Urothelium cell line (cell line): ENCODE results near the gene ELF4.
A peak's percentile ranks its signal among the peaks of the same experiment; 100 is the strongest.

ENCODE experiments used
- DNase-seq: peaks from one replicate; pipeline ENCODE4 v3.0.0; 2011; ENCODE audit warnings: low spot score, mixed read lengths
- FAIRE-seq: peaks from 2 replicates; lab custom pipeline; 2011; peaks lifted over from hg19 to GRCh38; lab: Jason Lieb, UNC

Gene ELF4

DNA sequence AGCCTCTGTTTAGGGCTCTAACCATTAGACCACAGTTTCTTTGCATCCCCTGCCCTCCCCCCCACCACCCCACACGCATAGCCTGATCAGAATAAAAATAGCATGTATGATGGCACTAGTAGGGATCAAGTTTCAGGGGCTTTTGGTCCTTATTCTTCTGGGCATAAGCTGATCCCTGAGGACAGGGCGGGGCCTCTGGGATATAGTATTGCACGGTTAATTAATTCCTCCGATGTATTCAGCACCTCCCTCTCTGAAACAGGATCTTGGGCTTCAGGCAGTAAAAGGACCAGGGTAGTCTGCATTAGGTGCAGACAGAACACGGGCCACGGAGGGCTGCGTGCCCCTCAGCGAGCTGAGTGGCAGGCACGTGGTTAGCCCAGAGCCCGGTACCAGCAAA lies 57.1 kb downstream of the ELF4 start:
- DNase-seq (no peak), FAIRE-seq (no peak)

DNA sequence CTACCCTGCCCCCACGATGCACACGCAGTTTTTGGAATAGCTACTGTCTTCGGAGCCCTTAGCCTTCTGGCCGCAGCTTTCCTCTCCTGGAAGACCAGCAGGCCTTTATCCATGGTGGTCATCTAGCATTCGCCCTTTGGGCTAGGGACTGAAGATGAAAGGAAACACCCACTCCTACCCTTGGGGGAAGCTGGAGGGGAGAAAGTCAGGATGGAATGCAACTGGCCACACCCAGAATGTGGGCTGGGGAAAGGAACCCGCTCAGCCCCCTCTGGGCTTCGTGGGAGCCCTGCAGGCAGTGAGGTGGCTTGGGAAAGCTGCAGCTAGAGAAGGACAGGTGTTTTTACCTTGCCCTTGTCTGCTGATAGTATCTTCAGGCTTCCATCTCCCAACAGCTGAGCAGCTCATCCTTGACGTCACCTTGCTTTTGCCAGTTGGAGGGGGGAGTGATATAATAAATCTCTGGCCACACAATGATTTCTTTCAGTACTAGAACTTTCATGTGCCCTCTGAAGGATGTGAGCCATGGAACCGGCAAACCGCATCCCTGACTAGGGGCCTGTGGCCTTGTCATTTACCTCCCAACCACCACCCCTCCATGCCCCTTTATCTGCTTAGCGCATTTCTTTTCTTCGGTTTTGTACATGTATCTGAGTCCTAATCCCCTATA lies 59.0 kb downstream of the ELF4 start:
- DNase-seq: no peak
- no peak for FAIRE-seq

DNA sequence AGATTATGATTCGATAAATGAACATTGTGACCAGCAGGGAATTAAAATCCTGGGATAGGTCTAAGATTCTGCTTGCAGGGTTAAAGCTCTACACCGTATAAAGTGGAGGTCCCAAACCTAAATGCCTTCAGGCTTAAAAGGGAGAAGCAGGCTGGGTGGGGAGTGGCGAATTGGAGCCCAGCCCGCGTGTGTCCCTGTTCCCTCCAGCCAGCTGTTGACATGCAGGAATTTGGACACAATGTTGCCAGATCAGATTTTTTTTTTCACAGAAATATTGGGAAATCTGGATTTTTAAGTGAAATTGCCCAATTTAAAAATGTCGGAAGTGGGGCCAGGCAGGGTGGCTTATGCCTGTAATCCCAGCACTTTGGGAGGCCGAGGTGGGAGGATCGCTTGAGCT lies 60.5 kb downstream of the ELF4 start:
- FAIRE-seq (no peak), DNase-seq (no peak)

DNA sequence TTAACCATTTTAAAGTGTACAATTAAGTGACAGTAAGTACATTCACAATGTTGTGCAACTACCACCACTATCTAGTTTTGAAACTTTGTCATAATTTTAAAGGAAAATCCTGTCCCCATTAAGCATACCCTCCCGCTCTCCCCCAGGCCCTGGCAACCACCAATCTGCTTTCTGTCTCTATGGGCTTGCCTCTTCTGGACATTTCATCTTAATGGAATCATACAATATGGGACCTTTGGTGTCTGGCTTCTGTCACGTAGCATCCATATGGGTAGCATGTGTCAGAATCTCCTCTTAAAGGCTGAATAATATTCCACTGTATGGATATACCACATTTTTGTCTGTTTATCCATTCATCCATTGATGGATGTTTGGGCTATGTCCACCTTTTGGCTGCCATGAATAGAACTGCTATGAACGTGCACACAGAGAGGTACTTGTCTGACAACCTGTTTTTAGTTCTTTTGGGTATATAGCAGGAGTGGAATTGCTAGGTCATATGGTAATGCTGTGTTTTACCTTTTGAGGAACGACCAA lies 61.5 kb downstream of the ELF4 start:
- DNase-seq: no peak
- FAIRE-seq: no peak

DNA sequence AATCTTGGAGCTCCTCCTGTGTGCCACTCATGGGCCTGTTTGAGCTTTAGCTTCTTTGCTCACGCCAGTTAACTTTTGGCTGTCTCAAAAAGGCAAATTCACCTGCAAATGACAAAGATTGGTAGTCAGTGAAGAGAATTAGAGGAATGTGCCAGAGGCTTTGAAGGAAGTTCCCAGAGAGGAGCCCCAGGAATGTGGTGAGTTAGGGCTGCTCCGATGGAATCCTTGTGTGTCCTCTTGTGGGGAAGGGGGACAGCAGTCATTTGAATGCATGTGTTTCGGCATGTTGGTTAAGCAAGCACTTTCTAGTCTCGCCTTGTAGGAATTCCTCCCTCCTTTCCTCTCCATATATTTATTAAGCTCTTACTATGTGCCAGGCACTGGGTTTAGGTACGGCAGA lies 62.9 kb downstream of the ELF4 start:
- FAIRE-seq (no peak), DNase-seq (no peak)

DNA sequence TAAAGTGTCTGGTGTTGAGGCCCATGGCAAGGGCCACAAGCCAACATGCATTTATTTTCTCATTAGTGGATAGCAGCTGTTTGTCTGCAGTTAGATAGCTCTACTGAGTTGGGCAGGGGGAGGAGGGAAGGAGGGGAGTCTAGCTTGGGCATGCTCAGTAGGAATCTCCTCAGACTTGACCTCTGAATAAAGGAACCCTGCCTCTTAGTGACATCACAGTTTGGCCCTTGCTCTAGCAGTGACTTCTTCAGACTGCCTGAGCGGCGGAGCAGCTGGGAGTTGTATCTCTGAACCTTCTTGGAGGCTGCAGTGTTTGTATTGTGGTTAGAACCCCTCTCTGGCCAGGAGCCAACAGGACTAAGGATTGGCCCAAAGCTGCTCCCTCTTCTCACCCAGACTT lies 70.5 kb downstream of the ELF4 start:
- FAIRE-seq: no peak

DNA sequence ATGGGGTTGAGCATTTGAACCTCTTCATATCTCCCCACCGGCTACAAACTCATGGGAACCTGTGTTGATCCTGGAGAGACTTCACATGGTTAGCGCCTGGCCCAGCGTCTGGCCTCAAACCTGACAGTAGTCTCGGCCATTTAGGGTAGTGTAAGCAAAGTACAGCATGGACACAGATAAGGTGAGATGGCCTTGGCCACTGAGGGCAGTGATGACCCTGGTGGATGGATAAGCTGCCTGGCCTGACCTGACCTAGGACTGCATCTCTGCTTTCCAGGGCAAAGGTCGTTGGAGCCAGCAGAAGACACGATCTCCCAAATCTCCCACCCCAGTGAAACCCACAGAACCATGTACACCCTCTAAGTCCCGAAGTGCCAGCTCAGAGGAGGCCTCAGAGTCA lies 76.1 kb downstream of the ELF4 start:
- FAIRE-seq (no peak), DNase-seq (no peak)

More for the DNA sequence above, 70.5 kb downstream of the ELF4 start:
- DNase-seq: no peak

DNA sequence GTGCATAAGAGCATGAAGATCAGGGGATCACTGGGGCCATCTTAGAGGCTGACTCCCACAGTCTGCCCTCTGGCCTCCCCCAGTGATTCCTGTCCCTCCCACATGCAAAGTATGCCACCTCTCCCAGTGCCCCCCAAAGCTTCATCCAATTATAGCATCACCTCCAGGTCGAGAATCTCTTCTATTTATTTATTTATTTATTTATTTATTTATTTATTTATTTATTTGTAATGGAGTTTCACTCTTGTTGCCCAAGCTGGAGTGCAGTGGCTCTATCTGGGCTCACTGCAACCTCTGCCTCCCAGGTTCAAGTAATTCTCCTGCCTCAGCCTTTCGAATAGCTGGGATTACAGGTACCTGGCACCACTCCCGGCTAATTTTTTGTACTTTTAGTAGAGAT lies 77.7 kb downstream of the ELF4 start:
- DNase-seq (no peak), FAIRE-seq (no peak)

DNA sequence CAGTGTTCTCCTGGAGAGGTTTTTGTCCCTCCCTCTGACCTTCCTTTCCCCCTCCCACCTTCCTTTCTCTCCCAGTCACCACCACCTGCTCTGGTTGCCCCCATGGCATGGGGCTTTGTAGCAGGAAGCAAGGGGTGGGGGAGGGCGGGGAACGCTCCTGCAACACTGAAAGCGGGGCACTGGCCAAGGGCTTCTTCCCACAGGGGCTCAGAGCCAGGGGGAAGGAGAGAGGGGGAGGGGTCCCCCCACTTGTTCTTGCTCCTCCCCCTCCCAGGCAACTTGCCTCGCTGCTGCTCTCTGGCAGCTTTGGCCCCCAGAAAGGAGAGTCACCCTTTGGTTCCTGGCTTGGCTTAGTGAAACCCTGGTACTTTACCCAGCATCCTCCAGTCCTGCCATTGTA lies 79.5 kb downstream of the ELF4 start:
- FAIRE-seq (no peak), DNase-seq (no peak)

DNA sequence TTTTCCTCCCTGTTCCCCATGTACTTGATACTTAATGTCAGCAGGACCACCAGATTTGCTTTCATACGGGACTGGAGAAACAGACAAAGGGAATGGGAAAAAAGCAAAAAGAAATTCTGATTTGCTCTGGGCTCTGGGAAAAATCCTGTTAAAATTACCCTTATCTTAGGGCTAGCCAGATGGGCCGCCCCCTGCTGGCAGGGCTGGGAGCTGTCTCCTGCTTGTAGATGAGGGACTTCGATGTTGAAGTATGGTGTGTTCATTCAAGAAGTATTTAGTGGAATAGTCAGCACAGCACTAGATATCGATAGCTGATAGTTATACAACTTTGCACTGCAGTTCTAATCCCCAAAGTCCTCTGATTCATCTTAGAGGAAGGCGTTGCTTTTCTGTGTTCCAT lies 82.1 kb downstream of the ELF4 start:
- DNase-seq (peak; percentile 11), FAIRE-seq (no peak)

DNA sequence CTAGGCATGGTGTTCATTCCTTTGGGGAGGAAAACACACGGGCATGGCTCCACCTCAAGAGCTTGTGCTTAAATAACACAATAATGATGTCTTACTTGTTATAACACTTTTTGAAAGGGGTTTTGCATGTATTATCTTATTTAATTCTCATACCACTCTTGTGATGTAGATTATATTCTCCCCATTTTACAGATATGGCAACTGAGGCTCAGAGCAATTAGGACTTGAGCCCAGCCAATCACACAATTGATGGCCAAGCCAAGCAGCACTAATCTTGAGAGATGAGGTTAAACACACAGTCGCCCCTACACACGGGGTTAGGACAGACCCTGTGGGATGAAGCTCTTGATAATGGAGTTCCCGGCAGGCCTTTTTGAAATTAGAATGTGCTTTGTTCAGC lies 82.7 kb downstream of the ELF4 start:
- DNase-seq (no peak), FAIRE-seq (no peak)

DNA sequence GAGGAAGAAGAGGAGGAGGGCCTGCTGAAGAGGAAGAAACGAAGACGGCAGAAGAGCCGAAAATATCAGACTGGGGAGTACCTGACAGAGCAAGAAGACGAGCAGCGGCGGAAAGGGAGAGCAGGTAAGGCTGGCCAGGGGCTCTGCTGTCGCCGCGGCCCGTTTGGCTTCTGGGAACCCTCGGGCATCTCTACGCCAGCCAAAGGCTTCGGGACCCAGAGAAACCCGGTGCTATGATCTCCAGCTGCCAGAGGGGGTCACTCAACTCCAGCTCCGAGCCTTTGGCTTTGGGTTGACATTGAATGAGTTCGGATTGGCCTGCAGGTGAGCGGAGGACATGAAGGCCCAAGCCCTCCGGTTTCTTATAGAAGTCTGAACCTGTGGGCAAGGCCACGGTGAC lies 85.0 kb downstream of the ELF4 start:
- DNase-seq (no peak), FAIRE-seq (no peak)

DNA sequence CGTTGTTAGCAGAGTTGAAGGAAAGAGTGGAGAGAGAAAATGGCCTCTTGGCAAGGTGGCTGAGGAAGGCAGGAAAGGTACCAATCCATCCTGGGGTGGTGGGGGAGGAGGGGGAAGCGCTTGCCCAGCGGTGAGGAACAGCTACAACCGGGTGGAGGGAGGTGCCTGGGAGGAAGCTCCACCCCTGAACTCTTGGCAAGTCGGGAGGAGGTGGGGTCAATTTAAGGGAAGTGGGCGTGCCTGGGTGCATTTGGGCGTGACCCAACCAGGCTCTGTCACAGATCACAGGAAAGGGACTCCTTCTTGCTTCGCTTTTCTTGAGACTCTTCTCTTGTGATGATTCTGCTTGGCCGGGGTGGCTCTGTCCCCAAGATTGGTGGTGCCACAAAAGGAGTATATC lies 86.2 kb downstream of the ELF4 start:
- FAIRE-seq: no peak
- peak; percentile 24 for DNase-seq

DNA sequence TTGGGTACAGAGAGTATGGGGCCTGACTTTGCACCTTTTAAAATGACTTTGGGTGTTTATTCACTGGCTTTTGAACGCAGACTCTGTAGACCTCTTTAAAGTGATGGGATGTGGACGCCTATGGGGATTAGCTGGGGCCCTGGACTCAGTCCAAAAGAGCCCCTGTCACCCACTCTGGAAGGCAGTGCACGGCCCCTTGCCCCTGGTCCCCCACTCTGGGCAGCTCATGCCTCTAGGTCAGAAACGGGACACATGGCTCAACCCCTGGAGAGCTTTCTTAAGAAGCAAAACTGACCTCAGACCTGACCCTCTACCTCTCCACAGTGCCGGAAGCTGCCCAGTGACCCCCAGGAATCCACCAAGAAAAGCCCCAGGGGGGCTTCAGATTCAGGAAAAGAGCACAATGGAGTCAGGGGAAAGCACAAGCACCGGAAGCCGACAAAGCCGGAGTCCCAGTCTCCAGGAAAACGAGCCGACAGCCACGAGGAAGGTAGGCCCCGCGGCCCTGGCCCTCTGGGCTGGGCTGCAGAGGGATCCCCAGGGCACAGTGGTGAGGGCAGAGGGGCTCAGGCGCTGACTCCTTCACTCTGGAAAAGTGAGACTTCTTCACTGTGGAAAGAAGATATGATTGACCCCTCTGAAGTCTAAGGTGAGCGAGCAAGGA lies 89.5 kb downstream of the ELF4 start:
- no peak for FAIRE-seq
- DNase-seq: no peak

DNA sequence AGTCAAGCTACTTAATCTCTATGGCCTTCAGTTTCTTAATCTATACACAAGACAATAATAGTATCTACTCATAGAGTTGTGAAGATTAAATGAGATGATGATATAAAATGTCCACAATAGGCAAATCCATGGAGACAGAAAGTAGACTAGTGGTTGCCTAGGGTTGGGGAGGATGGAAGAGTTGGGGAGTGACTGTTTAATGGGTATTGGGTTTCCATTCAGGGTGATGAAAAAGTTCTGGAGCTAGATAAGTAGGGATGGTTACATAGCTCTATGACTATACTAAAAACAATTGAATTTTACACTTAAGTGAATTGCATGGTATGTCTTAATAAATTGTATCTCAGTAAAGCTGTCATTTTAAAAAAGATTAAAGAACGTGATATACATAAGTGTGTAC lies 92.2 kb downstream of the ELF4 start:
- FAIRE-seq: no peak
- DNase-seq: no peak

DNA sequence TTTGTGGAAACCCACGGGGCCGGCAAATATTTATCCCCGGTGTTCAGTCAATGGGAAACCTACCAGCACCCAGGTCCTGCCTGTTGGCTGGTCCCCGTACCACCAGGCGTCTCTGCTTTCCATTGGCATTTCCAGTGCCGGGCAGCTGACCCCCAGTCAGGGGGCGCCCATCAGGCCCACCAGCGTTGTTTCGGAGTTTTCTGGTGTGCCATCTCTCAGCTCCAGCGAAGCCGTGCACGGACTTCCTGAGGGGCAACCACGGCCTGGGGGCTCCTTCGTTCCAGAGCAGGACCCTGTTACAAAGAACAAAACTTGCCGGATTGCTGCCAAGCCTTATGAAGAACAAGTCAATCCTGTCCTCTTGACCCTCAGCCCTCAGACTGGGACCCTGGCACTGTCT lies 95.1 kb downstream of the ELF4 start:
- FAIRE-seq: no peak

More for the DNA sequence above, 95.1 kb downstream of the ELF4 start:
- DNase-seq: no peak
